Lower leg skin (tissue), 3 donors: Measurements from ENCODE around the gene FGFR2.

ENCODE experiments used
- POLR2A ChIP-seq, 2 donors: fragments of 450-650 bp; IDR thresholded peaks; one replicate each; pipeline ENCODE4 v1.6.1; 2016 to 2017; ENCODE audit warnings: antibody characterized with exemption in 2 of 2, mild to moderate bottlenecking in 1 of 2, moderate library complexity in 1 of 2
- TF ChIP-seq, protein P1 (sequence below), 3 donors: fragments of 450-650 bp; IDR thresholded peaks; one replicate each; pipeline ENCODE4 v1.5.1; 2016; ENCODE audit warnings: antibody characterized with exemption in 3 of 3, mild to moderate bottlenecking in 3 of 3, moderate library complexity in 2 of 3

DNA sequence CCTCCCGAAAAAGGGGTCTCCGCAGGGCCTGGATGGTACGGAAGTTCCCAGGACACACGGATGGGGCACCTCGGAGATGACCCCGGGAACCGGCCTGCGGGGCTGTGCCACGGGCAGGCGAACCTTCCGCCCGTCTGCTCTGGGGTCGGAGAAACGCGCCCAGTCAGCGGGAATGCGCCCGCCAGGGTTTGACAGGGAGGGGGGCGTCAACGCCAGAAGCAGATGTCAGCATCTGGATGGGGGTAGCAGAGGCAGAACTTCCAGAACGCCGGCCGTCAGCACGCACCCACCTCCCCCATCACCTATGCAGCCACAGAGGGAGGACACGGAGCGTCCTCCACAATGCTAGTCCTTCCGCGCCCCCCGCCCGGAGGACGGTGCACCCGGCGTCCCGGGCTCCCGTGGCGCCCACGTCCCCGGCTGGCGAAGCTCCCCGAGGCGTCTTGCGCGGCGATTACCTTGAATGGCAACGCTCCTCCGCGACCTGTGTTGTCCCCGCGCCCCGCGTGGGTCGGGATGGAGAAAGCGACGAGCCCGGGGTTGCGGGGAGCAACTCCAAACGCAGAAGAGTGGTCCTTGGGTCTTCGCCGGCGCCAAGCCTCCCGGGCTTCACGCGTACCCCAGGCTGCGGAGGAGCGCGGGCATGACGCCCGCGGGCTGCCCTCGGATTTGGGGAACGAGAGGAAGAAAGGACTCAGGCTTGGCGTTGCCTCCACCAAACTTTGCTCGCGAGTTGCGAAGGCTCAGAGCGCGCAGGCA lies 561 bp downstream of the FGFR2 start:
- TF ChIP-seq, protein P1, sequence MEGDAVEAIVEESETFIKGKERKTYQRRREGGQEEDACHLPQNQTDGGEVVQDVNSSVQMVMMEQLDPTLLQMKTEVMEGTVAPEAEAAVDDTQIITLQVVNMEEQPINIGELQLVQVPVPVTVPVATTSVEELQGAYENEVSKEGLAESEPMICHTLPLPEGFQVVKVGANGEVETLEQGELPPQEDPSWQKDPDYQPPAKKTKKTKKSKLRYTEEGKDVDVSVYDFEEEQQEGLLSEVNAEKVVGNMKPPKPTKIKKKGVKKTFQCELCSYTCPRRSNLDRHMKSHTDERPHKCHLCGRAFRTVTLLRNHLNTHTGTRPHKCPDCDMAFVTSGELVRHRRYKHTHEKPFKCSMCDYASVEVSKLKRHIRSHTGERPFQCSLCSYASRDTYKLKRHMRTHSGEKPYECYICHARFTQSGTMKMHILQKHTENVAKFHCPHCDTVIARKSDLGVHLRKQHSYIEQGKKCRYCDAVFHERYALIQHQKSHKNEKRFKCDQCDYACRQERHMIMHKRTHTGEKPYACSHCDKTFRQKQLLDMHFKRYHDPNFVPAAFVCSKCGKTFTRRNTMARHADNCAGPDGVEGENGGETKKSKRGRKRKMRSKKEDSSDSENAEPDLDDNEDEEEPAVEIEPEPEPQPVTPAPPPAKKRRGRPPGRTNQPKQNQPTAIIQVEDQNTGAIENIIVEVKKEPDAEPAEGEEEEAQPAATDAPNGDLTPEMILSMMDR (IDR thresholded peaks at IDR 0.05) = no peak
- no peak for TF ChIP-seq POLR2A (IDR thresholded peaks at IDR 0.05)
